HG02798 (cell line): ENCODE data around the gene YARS2.

Experiments used
- ATAC-seq: cut with Tn5 transposase; IDR thresholded peaks from one replicate; pipeline ENCODE4 v1.9.1; 2021; ENCODE audit warnings: mild to moderate bottlenecking; ENCODE audit not compliant: unreplicated experiment, poor library complexity

YARS2 gene

DNA sequence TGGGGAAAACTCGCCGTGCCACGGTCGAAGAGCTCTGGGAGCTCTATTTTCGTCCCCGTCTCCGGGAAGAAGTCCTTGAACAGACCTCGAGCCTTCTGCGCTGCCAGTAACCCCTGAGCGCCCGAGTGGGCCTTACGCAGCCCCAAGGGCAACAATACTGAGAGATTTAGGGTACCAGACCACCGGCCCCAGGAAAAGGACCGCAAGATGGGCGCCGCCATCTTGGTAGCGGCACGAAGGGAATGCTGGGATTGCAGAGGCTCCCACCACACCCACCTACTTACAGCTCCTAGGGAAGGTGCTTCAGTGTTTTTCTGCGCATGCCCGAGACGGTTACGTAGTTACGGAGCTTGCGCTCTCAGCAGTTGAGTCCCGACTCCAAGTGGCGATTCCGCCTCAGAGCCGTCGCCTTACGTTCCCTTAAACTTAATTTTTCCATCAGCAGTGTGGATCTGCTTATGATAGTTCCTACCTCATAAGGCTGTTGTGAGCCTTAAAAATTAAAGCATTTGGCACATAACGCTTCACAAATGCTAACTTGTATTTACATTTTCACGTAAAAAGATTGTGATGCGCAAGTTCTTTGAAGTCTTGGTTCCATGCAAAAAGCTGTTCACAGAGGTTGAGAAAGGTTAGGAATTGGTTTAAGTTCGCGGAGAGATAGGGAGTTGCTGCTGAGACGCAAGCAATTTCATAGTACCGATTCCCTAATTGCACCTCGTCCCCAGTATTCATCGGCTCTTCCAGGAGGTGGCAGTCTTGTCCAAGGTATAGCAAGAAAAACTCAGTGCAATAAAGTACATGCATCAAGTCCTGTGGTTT lies at the start of gene YARS2:
Gene YARS2, minus strand, starts transcription at position 244 of the 822 bp plus-strand sequence. Its CDS starts 23 bp downstream, at position 221.
- peak; percentile 93 for ATAC-seq

DNA sequence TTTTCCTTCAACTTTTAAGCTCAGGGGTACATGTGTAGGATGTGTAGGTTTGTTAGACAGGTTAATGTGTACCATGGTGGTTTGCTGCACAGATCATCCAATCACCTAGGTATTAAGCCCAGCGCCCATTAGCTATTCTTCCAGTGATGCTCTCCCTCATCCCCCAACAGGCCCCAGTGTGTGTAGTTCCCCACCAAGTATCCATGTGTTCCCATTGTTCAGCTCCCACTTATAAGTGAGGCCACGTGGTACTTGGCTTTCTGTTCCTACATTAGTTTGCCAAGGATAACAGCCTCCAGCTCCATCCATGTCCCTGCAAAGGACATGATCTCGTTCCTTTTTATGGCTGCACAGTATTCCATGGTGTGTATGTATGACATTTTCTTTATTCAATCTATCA lies 48.6 kb upstream of the YARS2 start:
- ATAC-seq, result no peak

DNA sequence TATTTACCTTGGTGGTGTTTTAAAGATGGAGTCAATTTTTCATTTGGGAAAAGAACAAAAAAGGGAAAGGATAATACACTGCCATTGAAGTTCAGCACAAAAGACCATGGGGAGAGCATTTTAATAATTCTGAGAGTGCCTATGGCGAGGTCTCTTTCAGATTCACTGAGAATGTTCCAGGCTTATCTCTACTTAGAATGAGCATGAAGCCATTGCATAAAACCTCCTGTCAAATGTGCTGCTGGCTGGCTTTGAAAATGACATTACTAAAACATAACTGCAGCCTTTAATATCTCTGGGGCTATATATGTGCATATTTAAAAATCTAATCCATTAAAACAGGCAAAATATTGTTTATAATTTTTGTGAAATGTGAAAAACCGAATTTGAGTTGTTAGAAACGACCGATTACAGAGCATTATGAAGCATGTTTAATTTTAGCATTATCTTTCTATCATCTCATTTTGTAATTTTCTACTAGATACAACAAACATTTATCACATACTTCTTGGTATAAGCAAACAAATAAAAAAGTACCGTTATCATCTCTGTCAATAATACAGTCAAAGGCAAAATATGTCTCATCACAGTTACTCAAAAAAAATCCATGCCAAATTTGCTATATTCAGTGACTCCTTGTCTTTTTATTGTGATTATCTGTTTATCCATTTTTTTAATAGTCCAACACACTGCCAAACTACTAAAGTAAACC lies 45.7 kb upstream of the YARS2 start:
- ATAC-seq, result no peak

DNA sequence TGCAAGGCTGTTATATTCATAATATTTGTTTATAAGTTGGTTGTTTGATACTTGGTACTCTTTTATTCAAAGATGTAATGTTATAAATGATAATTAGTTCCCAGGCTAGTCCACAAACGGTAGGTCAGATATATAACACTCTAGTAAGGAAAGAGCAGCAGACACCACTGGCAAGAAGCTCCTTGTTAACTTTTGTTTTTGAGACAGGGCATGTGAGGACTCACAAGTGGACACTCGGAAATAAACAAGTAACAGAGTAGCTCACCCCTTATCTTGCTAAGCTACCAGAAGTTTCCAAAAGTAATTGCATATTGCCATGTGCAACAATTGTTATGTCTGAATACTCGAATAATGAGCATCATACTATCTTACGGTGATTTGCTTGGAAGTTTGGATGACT lies 38.6 kb upstream of the YARS2 start:
- no peak for ATAC-seq

DNA sequence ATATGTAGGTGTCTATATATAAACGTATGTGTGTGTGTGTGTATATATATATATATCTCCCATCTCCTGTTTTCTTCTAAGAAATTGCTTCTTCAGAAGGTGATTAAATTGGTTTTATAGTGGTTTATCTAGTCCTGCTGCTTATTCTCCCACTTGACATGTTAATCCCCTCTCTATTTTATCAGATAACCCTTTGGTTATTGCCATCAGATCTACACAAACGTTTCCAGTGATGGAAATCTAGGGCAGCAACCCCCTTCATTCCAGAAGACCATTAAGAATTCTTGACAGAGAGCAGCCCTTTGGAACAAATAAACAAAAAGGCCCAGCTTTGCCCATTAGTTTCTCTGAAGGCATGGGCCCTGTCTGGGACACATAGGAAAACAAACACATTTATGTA lies 34.2 kb upstream of the YARS2 start:
- no peak for ATAC-seq

DNA sequence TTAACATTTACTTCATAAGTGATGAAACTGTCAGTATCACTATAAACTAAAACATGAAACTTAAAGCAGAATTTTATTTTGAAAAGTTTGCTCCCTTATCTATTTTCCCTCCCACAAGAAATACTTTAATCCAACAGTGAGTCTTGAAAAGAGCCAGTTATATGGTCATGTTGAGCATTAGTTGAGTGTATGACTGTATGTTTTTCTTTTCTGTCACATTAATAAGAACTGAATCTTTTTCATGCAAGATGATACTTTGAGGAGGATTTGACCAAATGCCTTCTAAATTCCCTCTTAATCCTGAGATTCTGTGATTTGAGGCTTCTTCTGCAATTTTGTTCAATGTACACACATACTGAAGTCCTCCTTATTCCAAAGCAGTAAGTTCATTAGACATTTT lies 33.7 kb upstream of the YARS2 start:
- no peak for ATAC-seq

DNA sequence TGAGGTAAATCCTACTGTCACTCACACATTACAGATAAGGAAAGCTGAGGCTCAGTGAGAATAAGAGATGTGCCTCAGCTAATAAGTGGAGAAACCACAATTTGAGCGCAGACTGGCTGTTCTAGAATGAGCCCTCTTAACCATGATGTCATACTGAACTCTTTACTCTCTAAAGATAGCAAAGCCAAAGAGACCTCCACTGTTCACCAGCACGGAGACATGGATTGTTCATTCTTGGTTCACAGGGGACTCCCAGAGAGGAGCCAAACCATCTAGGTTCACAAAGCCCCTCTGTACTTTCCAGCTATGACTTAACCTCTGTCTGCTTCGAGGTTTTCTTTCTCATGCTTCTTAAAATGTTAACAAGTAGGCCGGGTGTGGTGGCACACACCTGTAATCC lies 32.7 kb upstream of the YARS2 start:
- ATAC-seq, result no peak

DNA sequence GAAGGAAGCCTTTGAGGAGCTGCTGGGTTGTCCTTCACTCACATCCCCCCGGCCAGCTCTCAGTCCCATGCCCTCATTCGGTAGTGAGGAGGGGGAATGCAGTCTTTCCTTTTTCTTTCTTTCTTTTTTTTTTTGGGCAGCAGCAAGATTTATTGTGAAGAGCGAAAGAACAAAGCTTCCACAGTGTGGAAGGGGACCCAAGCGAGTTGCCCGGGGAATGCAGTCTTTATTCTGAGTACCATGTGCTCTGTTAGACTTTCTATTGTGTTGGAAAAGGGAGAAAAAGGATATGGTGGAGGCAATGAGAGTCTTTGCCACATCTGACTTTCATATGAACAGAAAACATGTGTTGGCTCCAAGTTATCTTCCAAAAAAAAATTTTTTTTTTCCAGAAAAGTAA lies 29.9 kb upstream of the YARS2 start:
- ATAC-seq, result no peak

DNA sequence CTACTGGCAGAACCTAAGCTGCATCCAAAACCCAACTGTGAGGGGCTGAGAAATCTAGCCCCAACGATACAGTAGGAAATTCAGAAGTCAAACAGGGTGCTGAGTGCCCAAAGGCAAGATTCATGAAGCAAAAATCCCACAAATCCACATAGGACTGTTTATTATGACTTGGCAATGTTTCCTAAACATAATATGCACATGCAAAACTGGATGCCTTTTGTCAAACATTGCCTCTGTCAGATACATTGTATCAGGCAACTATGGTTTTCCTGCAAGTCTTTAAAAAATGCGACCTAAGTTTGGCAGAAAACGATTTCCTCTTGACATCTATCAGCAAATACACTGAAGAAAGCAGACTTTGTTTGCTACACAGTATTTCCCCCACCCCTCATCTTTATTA lies 27.3 kb upstream of the YARS2 start:
- ATAC-seq, result no peak

DNA sequence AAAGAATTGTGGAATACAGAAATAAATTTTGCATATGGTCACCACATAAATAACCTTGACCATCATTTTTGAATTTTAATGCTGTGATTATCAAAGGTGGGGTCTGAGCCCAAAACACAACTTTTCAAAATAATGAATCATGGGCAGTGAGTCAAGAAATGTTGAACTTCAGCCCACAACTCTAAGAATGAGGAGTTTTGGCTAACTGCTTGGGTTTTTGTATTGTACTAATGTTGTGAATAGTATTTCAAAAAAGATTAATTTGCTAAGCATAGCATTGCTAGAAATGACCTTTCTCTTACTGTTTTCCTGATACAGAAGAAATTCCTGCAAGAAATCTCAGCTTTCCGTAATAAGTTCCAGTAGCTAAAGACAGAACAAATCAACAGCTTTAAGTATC lies 24.4 kb upstream of the YARS2 start:
- no peak for ATAC-seq

DNA sequence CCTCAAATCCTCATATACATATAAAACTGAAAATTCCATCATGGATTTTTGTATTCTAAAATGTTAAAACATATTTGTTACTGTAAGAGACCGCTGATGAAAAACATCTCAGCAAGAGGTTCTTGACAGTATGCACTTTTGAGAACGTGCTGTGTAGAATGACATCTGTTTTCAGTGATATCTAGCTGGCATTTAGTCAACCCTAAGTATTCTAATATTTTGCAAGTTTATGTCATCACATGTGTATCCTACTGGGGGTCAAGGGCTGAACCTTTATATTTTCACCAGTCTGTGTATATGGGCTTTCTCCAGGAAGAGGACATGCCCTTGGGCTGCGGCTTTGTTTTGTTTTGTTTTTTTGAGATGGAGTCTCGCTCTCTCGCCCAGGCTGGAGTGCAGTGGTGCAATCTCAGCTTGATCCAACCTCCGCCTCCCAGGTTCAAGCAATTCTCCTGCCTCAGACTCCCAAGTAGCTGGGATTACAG lies 22.0 kb upstream of the YARS2 start:
- no peak for ATAC-seq

DNA sequence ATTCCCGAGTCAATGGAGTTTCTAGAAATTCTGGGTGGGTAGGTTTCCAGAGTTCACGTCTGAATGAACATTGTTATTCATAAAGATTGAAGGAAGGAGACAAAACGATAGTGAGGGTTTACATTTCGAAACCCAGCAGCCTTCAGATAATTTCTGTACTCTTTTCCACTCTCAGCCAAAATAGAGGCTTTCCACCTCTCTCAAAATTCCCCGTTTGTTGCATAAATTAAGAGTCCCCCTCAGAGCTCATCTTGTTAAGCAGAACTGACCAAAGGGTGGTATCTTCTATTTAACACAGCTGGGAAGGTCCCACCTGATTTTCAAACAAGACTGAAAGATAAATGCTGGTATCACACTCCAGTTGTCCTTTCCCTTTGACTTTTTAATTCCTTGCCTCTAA lies 21.5 kb upstream of the YARS2 start:
- no peak for ATAC-seq

DNA sequence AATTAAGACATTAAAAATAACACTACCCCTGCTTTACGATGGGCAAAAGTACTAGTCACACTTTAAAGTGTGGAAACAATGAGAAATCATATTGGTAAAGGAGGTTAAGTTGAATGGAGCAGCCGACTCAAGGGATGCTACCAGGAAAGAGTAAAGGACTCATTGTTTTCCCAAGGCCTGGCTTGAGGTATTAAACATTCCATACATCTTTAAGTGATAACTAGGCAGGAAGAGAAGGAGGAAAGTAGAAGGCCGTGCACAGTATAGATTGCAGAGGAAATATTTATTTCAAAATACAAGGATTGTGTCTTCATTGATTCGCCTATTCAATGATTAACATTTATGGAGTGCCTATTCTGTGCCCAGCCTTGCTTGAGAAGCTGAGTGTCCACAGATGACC lies 20.6 kb upstream of the YARS2 start:
- no peak for ATAC-seq

DNA sequence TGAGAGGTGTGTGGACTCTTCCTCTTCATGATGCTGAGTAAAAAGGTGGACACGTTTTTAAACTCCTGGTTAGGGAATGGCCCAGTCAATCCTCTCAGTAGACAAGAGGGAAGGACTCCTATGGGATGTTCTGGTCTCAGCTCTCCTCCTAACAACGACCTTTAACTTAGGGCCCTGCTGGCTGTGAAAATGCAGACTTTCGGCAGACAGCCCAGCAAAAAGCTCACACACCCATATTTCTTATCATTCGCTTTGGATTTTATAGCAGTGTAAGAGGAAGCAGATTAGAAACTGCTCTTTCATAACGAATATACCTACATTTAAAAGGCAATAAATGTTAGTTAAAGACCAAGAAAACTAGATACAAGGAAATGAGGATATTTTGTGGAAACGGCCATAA lies 18.0 kb upstream of the YARS2 start:
- ATAC-seq, result no peak

DNA sequence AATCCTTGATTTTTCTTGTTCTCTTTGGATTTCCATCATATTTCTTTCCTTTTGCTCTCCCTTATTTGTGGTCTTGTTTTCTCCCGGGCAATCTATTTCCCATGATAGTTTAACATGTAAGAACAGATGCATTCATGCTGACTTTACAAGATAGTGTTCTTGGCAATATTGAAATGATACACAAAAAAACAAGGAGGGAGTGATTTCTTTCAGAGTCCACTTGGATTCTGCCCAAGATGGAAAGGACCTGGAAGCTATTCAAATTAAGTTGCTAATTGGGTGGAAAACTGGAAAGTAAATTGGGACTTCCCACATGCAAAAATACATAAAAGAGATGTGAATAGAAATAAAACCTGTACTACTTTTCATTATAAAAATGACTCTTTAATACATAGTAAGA lies 14.4 kb upstream of the YARS2 start:
- ATAC-seq, result no peak

DNA sequence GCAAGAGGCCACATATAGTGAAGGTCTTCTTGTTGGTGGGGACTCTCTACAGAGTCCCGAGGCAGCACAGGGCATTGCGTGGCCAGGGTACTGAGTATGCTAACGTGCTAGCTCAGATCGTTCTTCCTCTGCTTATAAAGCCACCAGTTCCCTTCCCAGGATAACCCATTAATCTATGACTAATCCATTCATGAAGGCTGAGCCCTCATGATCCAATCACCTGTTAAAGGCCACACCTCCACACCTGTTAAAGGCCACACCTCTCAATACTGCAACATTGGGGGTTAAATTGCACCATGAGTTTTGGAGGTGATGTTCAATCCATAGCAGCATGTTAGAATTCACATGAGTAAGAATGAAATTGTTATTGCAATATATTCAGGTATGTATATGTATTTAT lies 12.8 kb upstream of the YARS2 start:
- ATAC-seq, result no peak

DNA sequence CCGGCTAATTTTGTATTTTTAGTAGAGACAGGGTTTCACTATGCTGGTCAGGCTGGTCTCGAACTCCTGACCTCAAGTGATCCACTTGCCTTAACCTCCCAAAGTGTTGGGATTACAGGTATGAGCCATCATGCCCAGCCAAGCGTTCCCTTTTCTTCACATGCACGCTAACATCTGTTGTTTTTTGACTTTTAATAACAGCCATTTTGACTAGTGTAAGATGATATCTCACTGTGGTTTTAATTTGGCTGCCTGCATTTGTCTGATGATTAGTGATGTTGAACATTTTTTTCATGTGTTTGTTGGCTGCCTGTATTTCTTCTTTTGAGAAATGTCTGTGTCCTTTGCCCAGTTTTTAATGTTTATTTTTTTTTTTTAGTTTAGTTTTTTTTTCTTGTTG lies 10.2 kb upstream of the YARS2 start:
- no peak for ATAC-seq

DNA sequence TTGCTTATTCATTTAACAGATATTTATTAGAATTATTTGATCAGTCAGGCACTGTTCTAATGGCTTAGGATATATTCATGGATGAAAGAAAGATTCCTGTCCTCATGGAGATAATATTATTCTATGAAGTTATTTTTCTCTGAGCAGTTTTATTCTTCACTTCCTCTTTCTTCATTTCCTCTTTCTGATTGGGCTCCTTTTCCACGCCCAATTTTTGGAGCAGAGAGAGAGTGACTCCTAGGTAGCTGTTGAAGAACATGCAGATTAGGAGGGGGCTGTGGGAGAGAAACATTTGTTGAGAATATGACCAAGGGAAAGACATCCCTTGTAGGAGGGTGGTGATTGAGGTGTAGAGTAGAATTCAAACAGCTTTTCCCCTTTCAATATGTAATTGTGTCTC lies 6.0 kb upstream of the YARS2 start:
- peak; percentile 50 for ATAC-seq

DNA sequence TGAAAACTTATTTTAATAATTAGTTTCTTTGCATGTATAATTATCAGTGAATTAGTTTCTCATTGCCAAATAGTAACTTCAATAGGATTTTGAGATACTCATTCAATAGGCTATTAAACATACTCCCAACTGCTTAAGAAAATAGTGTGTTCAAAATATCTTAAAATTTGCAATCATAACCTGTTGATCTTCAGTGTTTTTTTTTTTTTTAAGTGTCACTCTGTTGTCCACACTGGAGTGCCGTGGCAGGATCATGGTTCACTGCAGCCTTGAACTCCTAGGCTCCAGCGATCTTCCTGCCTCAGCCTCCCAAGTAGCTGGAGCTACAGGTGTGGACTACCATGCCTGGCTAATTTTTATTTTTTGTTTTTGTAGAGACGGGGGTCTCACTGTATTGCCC lies 1.5 kb upstream of the YARS2 start:
- ATAC-seq, result no peak

DNA sequence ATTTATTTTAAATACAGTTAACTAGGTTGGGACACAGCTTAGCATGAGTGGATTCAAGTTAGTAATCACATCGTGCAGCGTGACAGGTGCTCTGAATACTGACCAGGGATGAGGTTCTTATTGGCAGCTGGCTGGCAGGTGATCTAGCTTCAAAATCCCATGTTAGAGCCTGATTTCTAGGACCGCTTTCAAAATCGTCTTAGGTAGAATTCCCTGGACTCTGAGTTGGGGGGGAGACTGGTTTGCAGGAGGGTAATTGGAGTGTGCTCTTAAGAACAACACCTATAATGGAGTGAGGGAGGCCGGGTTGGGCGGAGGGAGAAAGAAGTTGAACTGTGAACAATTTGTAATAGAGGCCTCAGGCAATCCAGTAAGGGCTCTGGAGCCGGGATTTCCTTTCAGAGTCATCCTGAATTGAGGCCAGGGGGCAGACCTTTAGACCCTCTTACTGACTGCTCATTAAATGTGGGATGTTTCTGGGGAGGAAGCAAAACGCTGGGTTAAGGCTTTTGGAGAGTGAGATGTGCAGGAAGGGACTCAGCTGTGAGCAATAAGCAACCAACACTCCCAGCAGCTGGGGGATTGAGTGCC lies 874 bp upstream of the YARS2 start:
- no peak for ATAC-seq

DNA sequence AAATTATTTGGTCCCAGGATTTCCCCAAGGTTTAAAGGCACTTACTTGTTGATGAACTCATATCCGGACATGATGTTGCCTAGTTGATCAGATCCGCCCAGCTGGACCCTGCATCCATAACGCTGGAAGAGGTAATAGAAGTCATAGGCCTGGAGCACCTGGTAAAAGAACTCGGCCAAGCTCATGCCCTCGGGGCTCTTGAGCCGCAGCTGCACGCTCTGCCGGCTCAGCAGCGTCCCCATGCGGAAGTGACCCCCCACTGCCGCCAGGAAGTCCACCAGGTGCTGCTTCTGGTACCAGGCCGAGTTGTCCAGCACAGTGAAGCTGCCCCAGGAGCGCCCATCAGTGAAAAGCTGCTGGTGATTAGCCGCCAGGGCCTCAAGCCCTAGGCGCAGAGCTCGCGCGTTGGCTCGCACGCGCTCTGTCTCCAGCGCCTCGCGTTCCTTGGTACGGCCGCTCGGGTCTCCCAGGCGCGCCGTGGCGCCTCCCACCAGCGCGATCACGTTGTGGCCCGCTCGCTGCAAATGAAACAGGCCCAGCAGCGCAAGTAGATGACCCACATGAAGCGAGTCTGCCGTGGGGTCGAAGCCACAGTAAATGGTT lies 545 bp downstream of the YARS2 start:
- peak; percentile 73 for ATAC-seq
